Tibial artery (tissue), 4 donors: Measurements from ENCODE around the gene GAD1.
A peak's percentile ranks its signal among the peaks of the same experiment; 100 is the strongest.

Experiments used
- DNase-seq, 2 donors: peaks; one replicate each; pipeline ENCODE4 v3.0.0-alpha.2; 2019
- H3K27ac ChIP-seq, 2 donors: fragments of 200-600 bp; sonication (generic) in 1 of 2; 1 replicate in 1 of 2; 2 replicates in 1 of 2; pipeline ENCODE4 v1.5.1; 2018 to 2019; ENCODE audit warnings: mild to moderate bottlenecking in 1 of 2
- H3K27me3 ChIP-seq, 2 donors: fragments of 200-600 bp; sonication (generic) in 1 of 2; one replicate each; pipeline versions ENCODE4 v1.5.1 to v1.6.0; 2016 to 2019
- H3K36me3 ChIP-seq, 3 donors: fragments of 200-600 bp; sonication (generic) in 2 of 3; one replicate each; pipeline ENCODE4 v1.5.1; 2016 to 2019; ENCODE audit warnings: mild to moderate bottlenecking in 2 of 3
- H3K4me1 ChIP-seq, 4 donors: fragments of 200-600 bp; sonication (generic) in 2 of 4; 1 replicate in 3 of 4; 2 replicates in 1 of 4; pipeline ENCODE4 v1.5.1; 2016 to 2019
- H3K4me3 ChIP-seq, 2 donors: fragments of 200-600 bp; sonication (generic) in 1 of 2; 1 replicate in 1 of 2; 2 replicates in 1 of 2; pipeline ENCODE4 v1.5.1; 2018 to 2019; ENCODE audit warnings: mild to moderate bottlenecking in 2 of 2
- H3K9me3 ChIP-seq, 3 donors: fragments of 200-600 bp; sonication (generic) in 1 of 3; one replicate each; pipeline ENCODE4 v1.5.1; 2016 to 2019
- intact Hi-C: fragments of 100-400 bp; cut with DNase I; formaldehyde crosslinking; loops from one replicate; pipeline ENCODE4 v1.15.0; 2023; ENCODE audit warnings: low total_unique reads
- TF ChIP-seq, protein P1 (sequence below), 2 experiments: fragments of 200-600 bp in 1 of 2; fragments of 450-650 bp in 1 of 2; IDR thresholded peaks; one replicate each; pipeline ENCODE4 v1.5.1; 2017 to 2019; ENCODE audit warnings: antibody characterized with exemption in 2 of 2, mild to moderate bottlenecking in 1 of 2, moderate library complexity in 1 of 2

The GAD1 gene

DNA sequence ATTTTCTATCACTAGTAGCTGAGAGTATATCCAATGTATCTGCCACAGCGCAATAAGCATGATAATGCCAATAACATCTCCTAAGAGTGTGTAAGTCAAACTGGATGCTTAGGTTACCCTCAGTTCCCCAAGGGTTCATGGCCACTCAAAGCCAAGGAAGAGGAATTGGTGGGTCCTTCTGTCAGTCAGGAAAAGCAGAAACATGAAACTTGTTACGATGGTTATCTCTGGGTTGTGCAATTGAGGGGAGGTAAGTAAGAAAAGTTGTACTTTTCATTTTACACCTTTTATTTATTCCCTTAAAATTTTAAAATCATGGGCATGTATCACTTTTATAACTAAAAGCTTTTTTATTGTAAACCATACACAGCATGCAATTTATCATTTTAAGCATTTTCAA is 10.1 kb upstream of the GAD1 start:
- TF ChIP-seq, protein P1, sequence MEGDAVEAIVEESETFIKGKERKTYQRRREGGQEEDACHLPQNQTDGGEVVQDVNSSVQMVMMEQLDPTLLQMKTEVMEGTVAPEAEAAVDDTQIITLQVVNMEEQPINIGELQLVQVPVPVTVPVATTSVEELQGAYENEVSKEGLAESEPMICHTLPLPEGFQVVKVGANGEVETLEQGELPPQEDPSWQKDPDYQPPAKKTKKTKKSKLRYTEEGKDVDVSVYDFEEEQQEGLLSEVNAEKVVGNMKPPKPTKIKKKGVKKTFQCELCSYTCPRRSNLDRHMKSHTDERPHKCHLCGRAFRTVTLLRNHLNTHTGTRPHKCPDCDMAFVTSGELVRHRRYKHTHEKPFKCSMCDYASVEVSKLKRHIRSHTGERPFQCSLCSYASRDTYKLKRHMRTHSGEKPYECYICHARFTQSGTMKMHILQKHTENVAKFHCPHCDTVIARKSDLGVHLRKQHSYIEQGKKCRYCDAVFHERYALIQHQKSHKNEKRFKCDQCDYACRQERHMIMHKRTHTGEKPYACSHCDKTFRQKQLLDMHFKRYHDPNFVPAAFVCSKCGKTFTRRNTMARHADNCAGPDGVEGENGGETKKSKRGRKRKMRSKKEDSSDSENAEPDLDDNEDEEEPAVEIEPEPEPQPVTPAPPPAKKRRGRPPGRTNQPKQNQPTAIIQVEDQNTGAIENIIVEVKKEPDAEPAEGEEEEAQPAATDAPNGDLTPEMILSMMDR (IDR thresholded peaks at IDR 0.05) = no peak
- no peaks in the 10 kb centered on the region for H3K4me1 ChIP-seq
- intact Hi-C loops = no loop called here
- H3K27me3 ChIP-seq = no peaks in the 10 kb centered on the region
- H3K4me3 ChIP-seq = no peak overlapping the region
- H3K36me3 ChIP-seq = no peaks in the 10 kb centered on the region
- H3K9me3 ChIP-seq = no peaks in the 10 kb centered on the region
- H3K27ac ChIP-seq = no peak overlapping the region
- DNase-seq = no peak

DNA sequence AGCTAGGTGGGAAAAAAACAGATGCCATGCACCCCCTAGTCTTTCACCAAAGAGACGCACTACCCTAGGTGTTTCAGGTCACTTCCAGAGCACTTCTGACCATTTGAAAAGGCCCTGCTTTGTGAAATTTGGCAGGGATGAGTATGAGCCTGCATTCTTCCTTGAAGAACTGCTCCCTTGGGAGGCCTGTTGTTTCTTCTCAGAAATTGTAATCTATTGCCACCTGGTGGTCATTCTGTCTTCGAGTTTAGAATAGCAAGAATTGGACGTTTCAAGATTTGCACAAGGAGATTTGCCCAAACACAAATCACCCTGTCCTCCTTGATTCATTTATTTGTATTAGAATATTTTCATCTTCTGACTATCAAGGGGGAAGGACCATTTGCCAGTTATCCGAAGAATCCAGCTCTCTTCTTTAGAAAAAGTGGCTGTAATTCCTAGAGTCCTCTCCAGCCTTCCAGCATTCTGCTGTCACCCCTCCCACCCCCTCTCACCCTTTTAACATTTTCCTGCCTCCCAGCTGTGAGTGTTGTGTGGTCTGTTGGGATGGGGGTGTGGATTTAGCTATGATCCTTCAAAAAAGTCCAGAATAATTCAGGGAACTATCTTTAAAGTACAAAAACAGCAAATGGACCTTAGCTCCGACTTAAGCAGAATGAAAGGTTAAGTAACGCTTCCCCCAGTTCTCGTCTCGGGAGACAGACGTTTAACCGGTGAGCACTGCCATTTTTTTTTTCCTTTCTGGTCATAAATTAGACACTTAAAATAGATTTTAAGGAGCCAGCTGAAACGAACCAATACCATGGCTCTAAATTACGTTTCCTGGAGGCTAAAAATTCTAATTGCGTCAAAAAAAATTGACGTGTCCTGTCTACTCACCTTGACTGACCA is 3.7 kb upstream of the GAD1 start:
- no peak overlapping the region for H3K27ac ChIP-seq
- H3K4me3 ChIP-seq = no peak overlapping the region
- no peaks in the 10 kb centered on the region for H3K9me3 ChIP-seq
- no peak for DNase-seq
- intact Hi-C loops = loop anchor here (5.0 kb wide), 1 partner anchor 331 kb away; no protein-coding TSS in a partner anchor
- H3K27me3 ChIP-seq = peaks cover 8 to 36% of the 10 kb centered on the region in 2 donors
- TF ChIP-seq, protein P1 (IDR thresholded peaks at IDR 0.05) = peak; percentile 64 to 86
- H3K4me1 ChIP-seq = peaks cover 0 to 36% (median 29%) of the 10 kb centered on the region in 4 donors
- H3K36me3 ChIP-seq = no peaks in the 10 kb centered on the region

DNA sequence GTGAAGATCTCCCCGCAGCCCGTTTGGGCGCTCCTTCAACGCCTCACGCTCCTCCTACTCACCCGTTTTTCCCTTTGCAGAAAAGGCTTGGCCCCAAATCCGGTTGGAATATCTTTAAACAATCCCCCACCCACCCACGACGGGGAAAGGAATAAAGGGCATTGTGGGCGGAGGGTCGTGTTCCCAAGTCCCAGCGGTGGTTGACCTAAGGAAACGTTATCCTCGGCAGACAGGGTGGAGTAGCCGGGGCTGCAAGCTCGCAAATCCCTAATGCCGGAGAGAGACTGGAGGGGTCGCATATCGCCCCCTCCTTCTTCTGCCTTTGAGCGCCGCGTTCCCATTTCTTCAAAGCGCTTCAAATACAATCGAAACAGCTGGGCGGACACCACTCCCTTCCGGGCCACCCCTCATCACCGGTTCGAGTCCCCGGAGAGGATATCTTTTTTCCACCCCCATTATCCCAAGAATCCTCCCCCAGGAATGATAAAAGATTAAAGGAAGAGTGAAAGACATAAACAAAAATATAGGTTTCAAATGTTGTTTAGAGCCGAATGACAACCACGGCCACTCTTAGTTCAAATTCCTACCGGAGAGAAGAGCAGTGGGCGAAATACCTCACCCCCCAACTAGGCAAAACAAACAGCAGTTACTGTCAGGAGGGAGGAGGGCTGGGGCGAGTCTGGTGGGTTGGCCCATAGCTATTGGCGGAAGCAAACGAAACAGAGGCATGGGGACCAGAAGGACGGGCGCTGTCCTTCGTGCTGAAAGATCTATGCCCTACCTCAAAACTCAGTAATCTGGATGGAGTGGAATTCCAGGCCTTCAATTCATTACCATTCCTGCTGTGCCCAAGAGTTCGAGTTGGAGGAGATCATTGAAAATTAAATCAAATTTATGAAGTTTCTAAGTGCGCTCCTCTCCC is 2.8 kb upstream of the GAD1 start:
- TF ChIP-seq, protein P1 (IDR thresholded peaks at IDR 0.05) = no peak

DNA sequence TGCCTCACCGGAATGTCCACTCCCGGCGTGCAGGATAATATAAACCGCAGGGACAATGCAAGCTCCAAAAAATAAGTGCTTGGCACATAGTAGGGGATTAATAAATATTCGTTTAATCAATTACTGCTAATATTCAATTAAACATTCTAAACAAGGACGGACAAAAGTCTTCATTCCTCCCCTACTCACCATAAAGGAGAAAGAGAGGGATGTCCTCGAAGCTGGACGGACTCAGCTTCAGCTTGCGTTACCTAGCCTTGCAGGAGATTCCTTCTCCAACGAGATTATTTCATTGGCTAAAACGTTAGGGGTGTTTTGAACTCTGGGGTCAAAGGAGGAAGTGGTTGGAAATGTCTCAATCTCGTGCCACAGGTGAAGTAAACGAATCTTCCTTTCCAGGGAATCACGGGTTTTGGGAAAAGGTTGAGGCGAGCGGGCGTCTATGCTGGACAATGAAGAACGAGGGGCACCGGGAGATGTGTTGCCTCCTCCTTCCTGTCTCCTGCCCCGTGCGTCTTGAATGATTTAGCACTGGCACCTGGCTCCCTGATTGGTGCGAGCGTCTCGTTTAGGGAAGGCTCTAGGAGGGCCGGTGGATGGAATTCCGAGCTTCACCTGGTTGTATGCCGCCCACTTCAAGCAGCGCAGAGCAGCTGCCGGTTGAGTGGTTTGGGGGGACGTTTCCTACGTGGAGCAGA is 2.0 kb upstream of the GAD1 start:
- intact Hi-C loops = loop anchor here (2.0 to 5.0 kb wide), 4 partner anchors 46 to 452 kb away; partner anchors contain the start of gene SP5
- H3K27me3 ChIP-seq = peaks cover 8 to 54% of the 10 kb centered on the region in 2 donors
- H3K36me3 ChIP-seq = no peaks in the 10 kb centered on the region
- peaks cover 0 to 47% (median 39%) of the 10 kb centered on the region in 4 donors for H3K4me1 ChIP-seq
- DNase-seq = no peak
- H3K9me3 ChIP-seq = no peaks in the 10 kb centered on the region
- TF ChIP-seq, protein P1 (IDR thresholded peaks at IDR 0.05) = no peak
- no peak overlapping the region for H3K27ac ChIP-seq
- H3K4me3 ChIP-seq = no peak overlapping the region

More for the DNA sequence above, 2.8 kb upstream of the GAD1 start:
- H3K9me3 ChIP-seq = no peaks in the 10 kb centered on the region
- no peak overlapping the region for H3K27ac ChIP-seq
- DNase-seq = no peak
- peaks cover 0 to 45% (median 38%) of the 10 kb centered on the region in 4 donors for H3K4me1 ChIP-seq
- no peak overlapping the region for H3K4me3 ChIP-seq
- H3K36me3 ChIP-seq = no peaks in the 10 kb centered on the region
- intact Hi-C loops = loop anchor here (2.0 to 5.0 kb wide), 2 partner anchors 45 to 332 kb away; no protein-coding TSS in a partner anchor
- H3K27me3 ChIP-seq = peaks cover 8 to 46% of the 10 kb centered on the region in 2 donors

DNA sequence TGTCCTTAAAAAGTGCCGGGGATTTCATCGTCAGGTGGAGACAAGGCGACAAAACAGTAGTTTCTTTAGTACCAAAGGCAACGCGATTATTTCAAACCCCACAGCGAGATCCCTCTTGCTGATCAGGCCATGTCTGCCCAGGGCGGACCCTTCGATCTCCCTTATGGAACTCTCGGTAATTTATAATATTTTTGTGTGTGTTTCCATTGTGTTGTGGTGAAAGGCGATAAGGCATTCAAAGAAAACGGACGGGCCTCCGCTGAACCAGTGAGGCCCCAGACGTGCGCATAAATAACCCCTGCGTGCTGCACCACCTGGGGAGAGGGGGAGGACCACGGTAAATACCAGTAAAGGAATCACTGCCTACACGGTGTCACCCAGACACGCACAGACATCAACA is 1.4 kb upstream of the GAD1 start:
- no peaks in the 10 kb centered on the region for H3K36me3 ChIP-seq
- H3K4me3 ChIP-seq = peak overlapping the region; percentile 51 to 68
- no peak overlapping the region for H3K27ac ChIP-seq
- H3K4me1 ChIP-seq = peaks cover 0 to 53% (median 42%) of the 10 kb centered on the region in 4 donors
- H3K27me3 ChIP-seq = peaks cover 8 to 60% of the 10 kb centered on the region in 2 donors
- DNase-seq = no peak
- TF ChIP-seq, protein P1 (IDR thresholded peaks at IDR 0.05) = no peak
- H3K9me3 ChIP-seq = no peaks in the 10 kb centered on the region
- intact Hi-C loops = loop anchor here (2.0 to 5.0 kb wide), 3 partner anchors 47 to 453 kb away; partner anchors contain the start of gene SP5
